NCI-H2081 treated with DMSO at 0.1 percent for 48 hours (cell line): Measurements from ENCODE around the gene SLC38A1.
"Not testable (repeated sequence)": the region's sequence is repeated elsewhere in the genome, so short reads cannot be mapped to it uniquely, and the experiment has no call there.

Experiments used
- DNase-seq: peaks from one replicate; lab custom pipeline; 2025; lab: John Stamatoyannopoulos, UW

Gene SLC38A1

GRCh38 chr12:46207644-46208043, 61.2 kb downstream of the SLC38A1 start:
- DNase-seq = no peak

- DNase-seq = no peak
Measured at GRCh38 chr12:46206471-46206870, 62.4 kb downstream of the SLC38A1 start.

- no peak for DNase-seq
Measured at GRCh38 chr12:46205294-46205693, 63.5 kb downstream of the SLC38A1 start.

- no peak for DNase-seq
Measured at GRCh38 chr12:46201284-46201789, 67.5 kb downstream of the SLC38A1 start.

GRCh38 chr12:46200551-46200950, 68.3 kb downstream of the SLC38A1 start:
- no peak for DNase-seq

- no peak for DNase-seq
Measured at GRCh38 chr12:46198913-46199312, 69.9 kb downstream of the SLC38A1 start.

GRCh38 chr12:46197883-46198282, 71.0 kb downstream of the SLC38A1 start:
- DNase-seq = no peak

GRCh38 chr12:46190533-46190932, 78.3 kb downstream of the SLC38A1 start:
- not testable (repeated sequence) for DNase-seq

GRCh38 chr12:46188170-46188569, 80.7 kb downstream of the SLC38A1 start:
- no peak for DNase-seq

- no peak for DNase-seq
Measured at GRCh38 chr12:46187023-46187422, 81.8 kb downstream of the SLC38A1 start.

- DNase-seq = no peak
Measured at GRCh38 chr12:46186088-46186487, 82.8 kb downstream of the SLC38A1 start.

- no peak for DNase-seq
Measured at GRCh38 chr12:46185686-46186085, 83.2 kb downstream of the SLC38A1 start.

GRCh38 chr12:46184798-46185595, 83.8 kb downstream of the SLC38A1 start:
- no peak for DNase-seq

GRCh38 chr12:46183112-46183511, 85.7 kb downstream of the SLC38A1 start:
- DNase-seq = no peak

- no peak for DNase-seq
Measured at GRCh38 chr12:46181465-46181864, 87.4 kb downstream of the SLC38A1 start.

- no peak for DNase-seq
Measured at GRCh38 chr12:46179693-46180452, 89.0 kb downstream of the SLC38A1 start.

GRCh38 chr12:46177837-46178608, 90.8 kb downstream of the SLC38A1 start:
- no peak for DNase-seq

- DNase-seq = no peak
Measured at GRCh38 chr12:46177025-46177424, 91.8 kb downstream of the SLC38A1 start.

- DNase-seq = no peak
Measured at GRCh38 chr12:46174919-46175318, 93.9 kb downstream of the SLC38A1 start.

GRCh38 chr12:46174061-46174662, 94.7 kb downstream of the SLC38A1 start:
- DNase-seq = no peak

GRCh38 chr12:46168426-46168825, 100.4 kb downstream of the SLC38A1 start:
- no peak for DNase-seq

GRCh38 chr12:46167412-46167811, 101.4 kb downstream of the SLC38A1 start:
- no peak for DNase-seq
